LNCAP (cell line): ENCODE measurements around the gene ACAD9.

Experiments used
- TF ChIP-seq, protein P1 (sequence below): fragments of 450-650 bp; IDR thresholded peaks from 2 replicates; pipeline ENCODE4 v1.5.1; 2017; ENCODE audit warnings: mild to moderate bottlenecking

Gene ACAD9

DNA sequence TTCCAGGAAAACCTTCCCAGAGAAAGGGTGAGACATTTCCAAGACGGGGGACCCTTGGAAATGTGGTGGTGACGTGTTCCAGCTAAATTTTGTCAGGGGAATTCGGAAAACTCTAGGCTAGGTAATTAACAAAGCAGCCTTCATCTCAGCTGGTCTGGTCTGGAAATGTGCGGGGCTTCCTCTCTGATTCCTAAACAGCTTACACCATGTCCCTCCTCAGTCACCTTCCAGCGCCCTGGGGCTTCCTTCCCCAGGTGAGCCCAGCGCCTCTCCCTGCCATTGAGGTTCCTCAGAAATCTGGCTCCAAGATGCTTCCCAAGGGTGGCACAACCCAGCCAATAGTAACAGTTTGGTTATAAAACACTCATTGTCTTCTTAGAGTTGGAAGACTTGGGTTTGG, 571 bp downstream of the ACAD9 start:
- TF ChIP-seq, protein P1, sequence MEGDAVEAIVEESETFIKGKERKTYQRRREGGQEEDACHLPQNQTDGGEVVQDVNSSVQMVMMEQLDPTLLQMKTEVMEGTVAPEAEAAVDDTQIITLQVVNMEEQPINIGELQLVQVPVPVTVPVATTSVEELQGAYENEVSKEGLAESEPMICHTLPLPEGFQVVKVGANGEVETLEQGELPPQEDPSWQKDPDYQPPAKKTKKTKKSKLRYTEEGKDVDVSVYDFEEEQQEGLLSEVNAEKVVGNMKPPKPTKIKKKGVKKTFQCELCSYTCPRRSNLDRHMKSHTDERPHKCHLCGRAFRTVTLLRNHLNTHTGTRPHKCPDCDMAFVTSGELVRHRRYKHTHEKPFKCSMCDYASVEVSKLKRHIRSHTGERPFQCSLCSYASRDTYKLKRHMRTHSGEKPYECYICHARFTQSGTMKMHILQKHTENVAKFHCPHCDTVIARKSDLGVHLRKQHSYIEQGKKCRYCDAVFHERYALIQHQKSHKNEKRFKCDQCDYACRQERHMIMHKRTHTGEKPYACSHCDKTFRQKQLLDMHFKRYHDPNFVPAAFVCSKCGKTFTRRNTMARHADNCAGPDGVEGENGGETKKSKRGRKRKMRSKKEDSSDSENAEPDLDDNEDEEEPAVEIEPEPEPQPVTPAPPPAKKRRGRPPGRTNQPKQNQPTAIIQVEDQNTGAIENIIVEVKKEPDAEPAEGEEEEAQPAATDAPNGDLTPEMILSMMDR = no peak

DNA sequence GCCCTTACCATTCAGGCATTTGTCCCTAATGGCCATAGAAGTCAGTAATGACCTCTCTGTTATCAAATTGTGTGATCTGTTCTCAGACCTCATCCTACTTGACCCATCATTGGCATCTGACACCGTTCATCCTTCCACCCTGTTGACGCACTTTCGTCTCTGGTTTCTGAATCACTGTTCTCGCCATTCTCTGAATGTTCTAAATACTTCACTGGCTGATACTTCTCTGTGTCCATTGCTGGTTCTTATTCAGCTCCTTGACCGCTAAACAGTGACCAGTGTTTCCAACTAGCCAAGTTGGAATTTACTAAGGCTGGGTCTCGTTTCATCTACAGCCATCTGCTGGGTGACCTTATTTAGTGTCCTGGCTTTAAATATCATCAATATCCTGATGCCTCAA, 2.2 kb downstream of the ACAD9 start:
- TF ChIP-seq, protein P1 = no peak

DNA sequence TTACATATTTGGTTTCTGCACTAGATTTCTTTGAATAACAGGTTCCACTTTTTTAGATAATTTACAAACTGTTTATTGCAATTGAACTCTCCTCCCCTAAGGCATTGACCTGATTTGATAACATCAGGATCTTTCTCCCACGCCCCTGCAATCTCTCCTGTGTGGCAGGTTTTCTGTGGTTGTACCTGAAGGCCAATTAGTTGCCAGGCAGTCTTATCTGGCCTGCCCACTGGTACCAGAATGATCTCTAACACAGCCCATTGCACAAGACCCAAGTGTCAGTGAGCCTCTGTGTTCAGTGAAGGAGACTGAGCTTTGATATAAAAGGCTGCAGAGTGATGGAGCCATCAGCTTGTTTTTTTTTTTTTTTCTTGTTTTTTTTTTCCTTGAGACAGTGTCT, 3.3 kb downstream of the ACAD9 start:
- TF ChIP-seq, protein P1 = no peak

DNA sequence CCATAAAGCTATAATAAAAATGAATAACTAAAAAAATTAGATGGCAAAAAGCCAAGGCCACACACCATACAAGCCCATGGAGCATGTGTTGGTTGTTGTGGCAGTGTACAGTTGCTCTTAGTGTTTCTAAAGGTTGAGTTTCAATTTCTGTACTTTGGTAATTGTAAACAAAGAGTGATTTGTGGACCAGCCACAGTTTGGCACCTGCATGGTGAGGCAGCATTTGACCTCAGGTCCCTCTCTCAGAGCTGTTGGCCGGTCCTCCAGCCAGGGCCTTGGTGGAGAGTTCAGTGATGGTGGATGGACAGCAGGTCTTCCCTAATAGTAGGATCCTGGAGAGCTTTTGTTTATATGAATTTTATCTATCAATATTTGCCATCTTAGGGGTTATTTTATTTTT, 5.6 kb downstream of the ACAD9 start:
- TF ChIP-seq, protein P1 = no peak

DNA sequence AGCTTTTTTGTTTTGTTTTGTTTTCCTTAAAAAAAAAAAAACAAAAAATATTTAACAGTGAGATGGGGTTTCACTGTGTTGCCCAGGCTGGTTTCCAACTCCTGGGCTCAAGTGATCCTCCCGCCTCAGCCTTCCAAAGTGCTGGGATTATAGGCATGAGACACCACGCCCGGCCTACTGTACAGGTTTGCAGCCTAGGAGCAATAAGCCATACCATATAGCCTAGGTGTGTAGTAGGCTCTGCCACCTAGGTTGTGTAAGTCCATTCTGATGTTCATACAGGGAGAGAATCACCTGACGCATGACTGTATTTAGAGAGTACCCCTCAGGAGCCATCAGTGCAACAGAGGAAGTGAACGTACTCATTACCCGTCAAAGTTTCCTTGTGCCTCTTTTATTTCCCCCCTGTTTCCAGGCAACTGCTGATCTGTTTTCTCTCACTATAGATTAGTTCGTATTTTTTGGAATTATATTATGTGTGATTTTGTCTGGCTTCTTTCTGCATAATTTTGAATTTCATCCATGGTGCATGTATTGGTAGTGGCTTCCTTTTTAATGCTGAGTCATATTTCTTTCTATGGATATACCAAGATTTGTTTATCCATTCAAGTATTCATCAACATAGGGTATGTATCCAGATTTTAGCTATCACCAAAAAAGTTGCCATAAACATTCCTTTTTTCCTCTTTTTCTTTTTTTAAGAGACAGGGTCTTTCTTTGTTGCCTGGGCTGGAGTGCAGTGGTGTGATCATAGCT, 9.9 kb downstream of the ACAD9 start:
- TF ChIP-seq, protein P1 = no peak

DNA sequence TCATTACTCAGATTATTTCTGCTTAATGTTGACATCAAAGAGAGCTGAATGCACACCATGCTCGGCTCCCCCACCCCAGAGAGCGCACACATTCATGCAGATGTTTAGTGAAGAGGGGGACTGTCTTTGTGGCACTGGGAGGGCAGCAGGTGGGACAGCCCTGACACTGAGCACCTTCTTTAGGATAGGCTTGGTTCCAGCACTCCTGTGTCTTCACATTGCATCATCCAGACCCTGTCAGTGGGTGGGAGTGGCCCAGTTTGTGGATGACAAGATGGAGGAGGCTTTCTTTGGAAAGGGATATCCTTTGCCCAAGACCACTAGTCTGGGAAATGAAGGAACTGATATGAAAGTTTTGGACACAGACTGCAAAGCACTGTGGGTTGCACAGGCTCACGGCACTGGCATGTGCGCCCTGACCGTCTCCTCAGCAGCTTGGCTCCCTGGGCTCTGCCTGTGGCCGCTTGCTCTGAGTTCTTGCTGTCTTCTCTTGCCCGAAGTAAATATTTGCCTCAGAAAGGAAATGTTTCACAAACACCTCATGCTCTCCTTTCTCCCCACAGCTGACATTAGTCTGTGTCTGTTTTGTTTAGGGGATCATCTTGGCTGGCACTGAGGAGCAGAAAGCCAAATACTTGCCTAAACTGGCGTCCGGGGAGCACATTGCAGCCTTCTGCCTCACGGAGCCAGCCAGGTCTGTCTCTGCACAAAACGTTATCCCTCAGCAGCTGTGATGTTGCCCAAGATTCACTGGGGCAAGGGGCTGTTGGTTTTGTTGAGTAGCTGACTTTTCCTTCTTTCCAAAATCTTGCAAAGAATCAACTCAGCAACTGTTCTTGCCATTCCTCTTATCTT, 16.6 kb downstream of the ACAD9 start:
- TF ChIP-seq, protein P1 = no peak

DNA sequence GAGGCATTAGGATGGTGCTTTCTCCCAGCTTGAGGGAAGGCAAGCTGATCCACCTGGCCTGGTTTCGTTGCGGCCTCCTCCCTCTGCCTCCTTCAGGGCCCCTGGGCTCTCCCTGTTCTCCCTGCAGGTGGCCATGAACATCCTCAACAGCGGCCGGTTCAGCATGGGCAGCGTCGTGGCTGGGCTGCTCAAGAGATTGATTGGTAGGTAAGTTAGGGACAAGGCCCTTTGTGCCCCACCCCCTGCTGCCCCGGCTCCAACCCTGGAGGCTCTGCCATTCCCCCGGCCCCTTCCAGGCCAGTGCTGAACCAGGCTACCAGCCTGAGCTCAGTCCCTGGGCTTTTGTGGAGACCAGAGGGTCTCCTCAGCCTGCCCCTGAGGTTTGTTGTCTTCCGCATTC, 23.0 kb downstream of the ACAD9 start:
- TF ChIP-seq, protein P1 = no peak
